ENCODE results near the gene NUP205. TPM values are rescaled to one million over a fixed set of nuclear protein-coding genes. Genes with fewer than 3 reads are reported as not detected.

The NUP205 gene, protein sequence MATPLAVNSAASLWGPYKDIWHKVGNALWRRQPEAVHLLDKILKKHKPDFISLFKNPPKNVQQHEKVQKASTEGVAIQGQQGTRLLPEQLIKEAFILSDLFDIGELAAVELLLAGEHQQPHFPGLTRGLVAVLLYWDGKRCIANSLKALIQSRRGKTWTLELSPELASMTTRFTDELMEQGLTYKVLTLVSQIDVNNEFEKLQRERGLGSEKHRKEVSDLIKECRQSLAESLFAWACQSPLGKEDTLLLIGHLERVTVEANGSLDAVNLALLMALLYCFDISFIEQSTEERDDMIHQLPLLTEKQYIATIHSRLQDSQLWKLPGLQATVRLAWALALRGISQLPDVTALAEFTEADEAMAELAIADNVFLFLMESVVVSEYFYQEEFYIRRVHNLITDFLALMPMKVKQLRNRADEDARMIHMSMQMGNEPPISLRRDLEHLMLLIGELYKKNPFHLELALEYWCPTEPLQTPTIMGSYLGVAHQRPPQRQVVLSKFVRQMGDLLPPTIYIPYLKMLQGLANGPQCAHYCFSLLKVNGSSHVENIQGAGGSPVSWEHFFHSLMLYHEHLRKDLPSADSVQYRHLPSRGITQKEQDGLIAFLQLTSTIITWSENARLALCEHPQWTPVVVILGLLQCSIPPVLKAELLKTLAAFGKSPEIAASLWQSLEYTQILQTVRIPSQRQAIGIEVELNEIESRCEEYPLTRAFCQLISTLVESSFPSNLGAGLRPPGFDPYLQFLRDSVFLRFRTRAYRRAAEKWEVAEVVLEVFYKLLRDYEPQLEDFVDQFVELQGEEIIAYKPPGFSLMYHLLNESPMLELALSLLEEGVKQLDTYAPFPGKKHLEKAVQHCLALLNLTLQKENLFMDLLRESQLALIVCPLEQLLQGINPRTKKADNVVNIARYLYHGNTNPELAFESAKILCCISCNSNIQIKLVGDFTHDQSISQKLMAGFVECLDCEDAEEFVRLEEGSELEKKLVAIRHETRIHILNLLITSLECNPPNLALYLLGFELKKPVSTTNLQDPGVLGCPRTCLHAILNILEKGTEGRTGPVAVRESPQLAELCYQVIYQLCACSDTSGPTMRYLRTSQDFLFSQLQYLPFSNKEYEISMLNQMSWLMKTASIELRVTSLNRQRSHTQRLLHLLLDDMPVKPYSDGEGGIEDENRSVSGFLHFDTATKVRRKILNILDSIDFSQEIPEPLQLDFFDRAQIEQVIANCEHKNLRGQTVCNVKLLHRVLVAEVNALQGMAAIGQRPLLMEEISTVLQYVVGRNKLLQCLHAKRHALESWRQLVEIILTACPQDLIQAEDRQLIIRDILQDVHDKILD (N-terminal part only)
- 33.3 TPM for total RNA-seq
- long read RNA-seq, partial matches to known transcripts, result 2 of 2 reads
- long read RNA-seq, other reads (novel, unspliced or antisense), result 0 of 2 reads

DNA sequence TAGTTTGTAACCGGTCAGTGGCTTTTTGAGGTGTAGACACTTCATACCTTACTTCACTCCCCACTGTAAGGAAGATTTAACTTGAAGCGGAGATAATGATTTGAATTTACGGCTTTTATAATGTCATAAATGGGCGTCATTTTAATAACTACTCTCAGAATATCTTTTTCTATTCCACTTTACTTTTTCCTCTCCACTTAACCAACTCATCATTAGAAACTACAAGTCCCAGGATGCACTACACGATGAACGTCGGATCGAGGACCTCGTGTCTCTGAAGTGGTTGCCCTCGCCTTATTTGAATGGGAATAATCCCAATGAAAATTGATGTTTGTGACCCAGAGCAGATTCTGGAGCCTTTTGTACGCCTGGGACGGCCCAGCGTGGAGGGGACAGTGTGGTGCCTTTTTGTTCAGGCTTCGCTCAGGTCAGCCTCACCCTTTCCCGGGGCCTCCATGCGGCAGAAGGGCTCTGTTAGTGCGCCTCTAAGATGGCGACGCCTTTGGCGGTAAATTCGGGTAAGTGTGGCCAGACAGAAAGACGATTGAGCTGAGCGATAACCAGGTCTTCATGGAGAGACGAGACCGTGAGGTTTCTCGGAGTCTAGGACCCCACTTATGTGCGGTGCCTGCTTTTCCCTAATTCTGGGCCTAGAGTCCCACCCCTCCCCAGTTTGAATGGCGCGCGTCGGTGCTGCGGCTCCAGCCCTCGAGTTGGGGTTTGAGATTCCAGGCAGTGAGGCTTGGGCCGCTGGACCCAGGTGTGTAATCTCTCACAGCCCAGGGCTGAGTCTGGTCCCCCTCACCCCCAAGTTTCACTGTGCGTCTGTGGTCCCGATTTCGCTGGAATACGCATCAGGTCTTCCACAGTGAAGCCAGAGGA lies at the start of gene NUP205:
TSS of gene NUP205 (plus strand) at position 463 of the 882 bp plus-strand sequence. CDS start at position 491, 28 bp downstream.
- DNase-seq (ENCODE audit: low spot score), result no peak

GRCh38 chr7:135508883-135509588 lies 48.7 kb upstream of the NUP205 start:
- DNase-seq (ENCODE audit: low spot score), result no peak

DNA sequence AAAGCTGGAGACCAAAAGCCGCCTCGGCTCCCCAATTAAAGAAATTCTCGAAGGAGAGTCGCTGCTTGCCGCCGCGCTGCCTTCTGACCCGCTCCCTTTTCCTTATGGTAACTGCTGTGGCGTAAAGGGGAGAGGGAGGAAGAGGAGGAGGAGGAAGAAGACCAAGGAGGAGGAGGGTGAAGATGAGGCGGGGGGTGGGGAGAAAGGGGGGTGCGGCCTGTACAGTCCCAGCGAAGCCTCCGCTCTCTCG lies 48.2 kb upstream of the NUP205 start:
- DNase-seq (ENCODE audit: low spot score), result no peak

DNA sequence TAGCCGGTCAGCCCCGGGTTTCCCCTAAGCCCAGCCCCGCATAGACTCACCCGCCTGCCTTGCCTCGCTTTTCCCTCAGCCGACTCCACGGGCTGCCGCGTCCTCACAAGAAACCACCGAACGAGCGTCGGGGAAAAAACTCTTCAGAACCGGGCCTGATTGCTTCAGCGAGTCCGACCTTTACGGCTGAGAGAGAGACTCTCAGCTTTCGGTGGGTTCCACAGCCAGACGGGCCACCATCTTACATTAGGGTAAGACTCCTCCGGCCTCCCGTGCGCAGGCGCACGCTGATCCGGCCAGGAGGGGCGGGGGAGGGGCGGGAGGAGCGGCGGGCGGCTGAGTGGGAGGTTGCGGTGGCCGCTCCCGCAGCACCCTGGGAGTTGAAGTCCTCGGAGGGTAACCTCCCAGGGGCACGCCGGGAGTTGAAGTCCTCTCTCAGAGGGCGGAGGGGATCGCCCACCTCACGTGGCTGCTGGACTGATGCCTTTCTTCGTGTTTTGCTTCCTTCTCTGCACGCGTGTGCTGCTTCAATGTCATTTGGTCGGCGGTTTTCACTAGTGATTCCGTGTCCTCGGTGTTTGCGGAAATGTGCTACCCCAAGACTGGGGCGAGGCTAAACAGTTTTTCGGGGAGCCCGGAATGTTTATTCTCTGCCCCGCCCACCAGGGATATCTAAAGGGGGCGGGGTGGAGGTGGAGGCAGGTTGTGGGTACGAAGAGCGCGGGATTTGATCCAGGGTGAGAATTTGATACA lies 47.7 kb upstream of the NUP205 start, which contains the start of gene CNOT4:
TSS of gene CNOT4 (minus strand) at position 264 of the 753 bp plus-strand sequence. CDS start 71,771 bp downstream, outside the sequence.
- peak; percentile 98 for DNase-seq (ENCODE audit: low spot score)

DNA sequence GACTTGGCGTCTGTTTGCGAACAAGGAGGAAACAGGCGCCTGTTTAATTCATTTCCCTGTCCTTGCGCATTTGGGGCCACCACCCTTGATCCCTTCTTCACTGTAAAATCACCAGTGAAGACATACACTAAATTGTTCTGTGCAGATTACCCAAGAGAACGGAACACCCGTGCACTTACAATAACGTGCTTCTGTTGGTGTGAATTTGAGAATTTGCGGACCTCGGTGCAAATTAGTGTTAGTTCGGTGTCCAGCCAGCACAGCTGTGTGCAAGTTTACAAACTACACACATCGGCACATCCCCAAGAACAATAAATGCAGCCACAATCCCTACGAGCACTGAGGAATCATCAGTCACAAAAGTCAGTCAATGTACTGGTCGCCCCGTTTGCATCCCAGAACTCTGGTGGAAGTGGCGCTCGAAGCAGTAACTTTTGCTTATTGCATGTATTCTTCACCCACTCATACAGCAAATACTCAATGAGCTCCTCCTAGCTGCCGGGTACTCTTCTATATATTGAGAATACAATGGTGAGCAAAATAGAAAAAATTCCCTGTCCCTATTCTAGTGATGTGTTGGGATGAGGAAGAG lies 47.0 kb upstream of the NUP205 start:
- no peak for DNase-seq (ENCODE audit: low spot score)

DNA sequence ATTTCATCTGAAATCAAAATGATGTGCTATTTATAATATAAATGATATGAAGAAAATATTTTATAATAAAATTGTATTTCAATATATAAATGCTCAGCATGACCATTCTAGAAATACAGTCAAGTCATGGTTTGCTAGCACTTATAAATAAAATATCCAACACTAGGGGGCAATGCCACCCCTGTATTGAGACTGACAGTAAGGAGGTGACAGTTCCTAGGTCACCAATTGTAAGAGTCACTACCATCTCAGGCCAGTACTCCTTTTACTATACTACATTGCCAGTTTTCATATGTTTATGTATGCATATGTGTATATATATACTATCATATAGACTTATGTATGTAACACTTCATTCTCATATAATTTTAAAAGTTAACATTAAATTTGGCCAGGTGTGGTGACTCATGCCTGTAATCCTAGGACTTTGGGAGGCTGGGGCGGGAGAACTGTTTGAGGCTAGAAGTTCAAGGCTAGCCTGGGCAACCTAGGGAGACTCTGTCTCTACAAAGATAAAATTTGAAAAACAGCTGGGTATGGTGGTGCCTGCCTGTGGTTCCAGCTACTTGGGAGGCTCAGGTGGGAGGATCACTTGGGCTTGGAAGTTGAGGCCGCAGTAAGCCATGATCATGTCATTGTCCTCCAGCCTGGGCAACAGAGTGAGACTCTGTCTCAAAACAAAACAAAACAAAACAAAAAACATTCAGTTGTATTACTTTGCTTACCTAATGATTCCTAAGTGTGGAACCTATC lies 45.4 kb upstream of the NUP205 start:
- DNase-seq (ENCODE audit: low spot score), result no peak

DNA sequence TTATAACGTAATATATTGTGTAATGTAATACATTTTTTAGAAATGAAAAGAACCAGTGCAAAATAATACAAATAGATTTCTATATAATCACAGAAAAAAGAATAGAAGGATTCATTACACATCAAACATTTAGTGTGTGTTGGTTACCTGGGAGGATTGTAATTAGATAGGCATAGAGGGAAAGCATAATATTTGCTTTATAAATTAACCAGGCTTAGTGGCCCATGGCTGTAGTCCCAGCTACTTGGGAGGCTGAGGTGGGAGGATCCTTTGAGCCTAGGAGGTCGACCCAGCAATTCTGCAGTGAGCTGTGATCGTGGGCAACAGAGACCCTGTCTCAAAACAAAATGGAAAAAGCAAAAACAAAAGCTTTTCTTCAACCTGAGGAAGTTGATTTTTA lies 42.9 kb upstream of the NUP205 start:
- no peak for DNase-seq (ENCODE audit: low spot score)

DNA sequence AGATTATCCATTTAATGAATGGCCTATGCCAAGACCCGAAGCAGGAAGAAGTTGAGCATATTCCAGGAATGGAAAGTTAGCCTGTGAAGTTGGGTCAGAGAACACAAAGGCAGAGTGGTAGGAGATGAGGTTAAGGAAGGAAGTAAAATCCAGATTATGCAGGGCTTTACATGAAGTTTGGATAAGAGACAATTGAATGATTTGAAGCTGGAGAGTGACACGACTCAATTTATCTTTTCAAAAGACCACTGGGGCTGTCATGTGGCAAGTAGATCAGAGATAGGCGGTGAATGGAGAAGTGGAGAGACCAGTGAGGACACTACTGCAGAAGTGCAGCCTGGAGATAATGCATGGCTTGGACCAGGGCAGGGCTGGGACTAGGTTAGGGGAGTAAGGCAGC lies 40.7 kb upstream of the NUP205 start:
- DNase-seq (ENCODE audit: low spot score), result no peak

- no peak for DNase-seq (ENCODE audit: low spot score)
Observed at GRCh38 chr7:135518748-135519147, 39.0 kb upstream of the NUP205 start.

- DNase-seq (ENCODE audit: low spot score), result no peak
Observed at GRCh38 chr7:135519233-135519688, 38.5 kb upstream of the NUP205 start.

DNA sequence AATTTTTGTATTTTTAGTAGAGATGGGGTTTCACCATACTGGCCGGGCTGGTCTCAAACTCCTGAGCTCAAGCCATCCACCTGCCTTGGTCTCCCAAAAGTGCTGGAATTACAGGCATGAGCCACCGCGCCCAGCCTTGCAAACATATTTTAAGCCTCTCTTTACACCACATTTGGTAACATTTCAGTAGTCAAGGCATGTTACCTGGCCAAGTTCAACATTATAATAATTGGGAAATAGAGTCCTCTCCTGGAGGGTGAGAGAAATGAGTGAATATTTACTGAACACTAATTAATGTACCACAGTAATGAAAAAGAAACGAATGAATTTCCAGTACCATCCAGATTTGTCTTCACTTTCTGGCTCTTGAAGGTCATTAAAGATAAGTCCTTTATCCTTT lies 37.8 kb upstream of the NUP205 start:
- DNase-seq (ENCODE audit: low spot score), result no peak

DNA sequence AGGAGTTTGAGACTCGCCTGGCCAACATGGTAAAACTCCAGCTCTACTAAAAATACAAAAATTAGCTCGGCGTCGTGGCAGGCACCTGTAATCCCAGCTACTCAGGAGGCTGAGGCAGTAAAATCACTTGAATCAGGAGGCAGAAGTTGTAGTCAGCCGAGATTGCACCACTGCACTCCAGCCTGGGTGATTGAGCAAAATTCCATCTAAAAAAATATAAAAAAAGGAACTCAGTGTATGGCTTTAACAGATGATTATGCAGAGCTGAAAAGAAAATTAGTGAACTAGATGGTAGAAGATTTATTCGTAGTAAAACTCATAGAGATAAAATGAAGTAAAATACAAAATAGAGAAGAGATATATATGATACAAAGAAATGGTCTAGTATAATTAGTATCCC lies 35.2 kb upstream of the NUP205 start:
- no peak for DNase-seq (ENCODE audit: low spot score)

DNA sequence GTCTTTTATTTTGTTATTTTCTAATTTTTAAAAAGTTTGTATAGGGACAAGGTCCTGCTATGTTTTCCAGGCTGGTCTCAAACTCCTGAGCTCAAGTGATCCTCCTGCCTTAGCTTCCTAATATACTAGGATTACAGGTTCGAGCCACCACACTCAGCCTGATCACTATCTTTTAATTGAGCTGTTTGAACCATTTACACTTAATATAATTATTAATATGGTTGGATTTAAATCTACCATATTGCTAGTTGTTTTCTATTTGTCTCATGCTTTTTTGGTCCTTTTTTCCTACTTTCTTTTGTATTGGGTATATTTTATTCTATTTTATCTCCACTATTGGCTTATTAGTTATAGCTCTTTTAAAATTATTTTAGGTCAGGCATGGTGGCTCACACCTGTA lies 34.6 kb upstream of the NUP205 start:
- no peak for DNase-seq (ENCODE audit: low spot score)

DNA sequence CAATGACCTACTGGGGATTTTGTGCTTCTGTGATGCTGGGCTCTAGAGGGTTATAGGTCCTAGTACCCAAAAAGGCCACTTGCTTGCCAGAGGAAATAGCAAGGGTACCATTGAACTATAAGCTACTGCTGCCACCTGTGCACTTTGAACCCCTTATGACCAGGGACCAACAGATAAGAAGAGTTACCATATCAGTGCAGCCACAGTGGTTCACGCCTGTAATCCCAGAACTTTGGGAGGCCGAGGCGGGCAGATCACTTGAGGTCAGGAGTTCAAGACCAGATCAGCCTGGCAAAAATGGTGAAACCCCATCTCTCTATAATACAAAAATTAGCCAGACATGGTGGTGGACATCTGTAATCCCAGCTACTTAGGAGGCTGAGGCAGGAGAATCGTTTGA lies 32.3 kb upstream of the NUP205 start:
- no peak for DNase-seq (ENCODE audit: low spot score)

GRCh38 chr7:135527025-135527424 lies 30.7 kb upstream of the NUP205 start:
- DNase-seq (ENCODE audit: low spot score), result no peak

DNA sequence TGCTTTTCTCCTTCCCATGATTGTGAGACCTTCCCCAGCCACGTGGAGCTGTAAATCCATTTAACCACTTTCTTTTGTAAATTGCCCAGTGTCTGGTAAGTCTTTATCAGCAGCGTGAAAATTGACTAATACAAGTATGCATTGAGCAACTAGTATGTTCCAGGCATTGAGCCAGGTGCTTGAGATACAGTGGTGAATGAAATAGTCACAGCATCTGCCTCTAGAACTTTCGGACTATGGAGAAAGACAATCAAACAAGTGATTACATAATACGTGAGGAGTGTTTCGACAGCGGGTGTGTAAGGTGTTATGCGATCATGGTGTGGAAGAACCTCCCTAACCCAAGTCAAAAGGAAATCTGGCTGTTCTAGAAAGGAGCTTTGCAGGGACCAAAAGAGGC lies 21.6 kb upstream of the NUP205 start:
- DNase-seq (ENCODE audit: low spot score), result no peak

- DNase-seq (ENCODE audit: low spot score), result no peak
Observed at GRCh38 chr7:135537453-135537852, 20.3 kb upstream of the NUP205 start.

GRCh38 chr7:135537905-135538304 lies 19.8 kb upstream of the NUP205 start:
- DNase-seq (ENCODE audit: low spot score), result no peak
